IMR-90 (cell line): ENCODE results near the gene UTF1. TPM values are rescaled to one million over a fixed set of nuclear protein-coding genes. Genes with fewer than 3 reads are reported as not detected.

ENCODE experiments used
- ATAC-seq: fragments of 200-7000 bp; cut with Tn5 transposase; 2 replicates; pipeline ENCODE4 v1.9.1; 2020; ENCODE audit warnings: low read depth, mild to moderate bottlenecking, moderate library complexity
- BruUV-seq: library from RNA; stranded (reverse); fragments of 400-500 nt; replicated peaks from 2 replicates; lab custom pipeline; 2021; lab: Mats Ljungman, UMichigan
- CTCF ChIA-PET: fragments of 300-600 bp; formaldehyde crosslinking; extraction: SDS; loops from one replicate; lab custom pipeline; 2021; ENCODE audit warnings: antibody characterized with exemption; lab: Yijun Ruan, JAX
- POLR2A ChIA-PET: fragments of 300-600 bp; sonication (Branson Sonifier 250); formaldehyde crosslinking; loops from one replicate; lab custom pipeline; 2022; ENCODE audit warnings: antibody characterized with exemption; ENCODE audit not compliant: unreplicated experiment; lab: Charles Lee
- DNase-seq: peaks from one replicate; pipeline ENCODE4 v3.0.0; 2013
- H2AFZ ChIP-seq: replicated peaks from 2 replicates; pipeline ENCODE3; 2013; ENCODE audit warnings: low read length, mild to moderate bottlenecking; ENCODE audit not compliant: poor library complexity
- H2AK5ac ChIP-seq: 2 replicates; pipeline ENCODE4 v1.6.1; 2013; ENCODE audit warnings: low read depth, low read length, inconsistent platforms
- H2AK9ac ChIP-seq: replicated peaks from 2 replicates; pipeline ENCODE3; 2013; ENCODE audit warnings: mild to moderate bottlenecking, low read depth, low read length, moderate library complexity; ENCODE audit not compliant: poor library complexity
- H2BK120ac ChIP-seq: 2 replicates; pipeline ENCODE4 v1.6.1; 2013; ENCODE audit warnings: low read depth, low read length, inconsistent platforms
- H2BK15ac ChIP-seq: 3 replicates; pipeline ENCODE4 v1.6.1; 2013; ENCODE audit warnings: low read depth, low read length, inconsistent platforms
- H2BK20ac ChIP-seq: 2 replicates; pipeline ENCODE4 v1.6.1; 2013; ENCODE audit warnings: low read depth, mild to moderate bottlenecking, inconsistent platforms, low read length, moderate library complexity
- H2BK5ac ChIP-seq: 2 replicates; pipeline ENCODE4 v1.6.1; 2013; ENCODE audit warnings: mild to moderate bottlenecking, low read depth, low read length, inconsistent platforms; ENCODE audit not compliant: poor library complexity, severe bottlenecking
- H3K14ac ChIP-seq: replicated peaks from 2 replicates; pipeline ENCODE4 v1.6.1; 2013; ENCODE audit warnings: low read depth, low read length, inconsistent platforms
- H3K18ac ChIP-seq: 2 replicates; pipeline ENCODE4 v1.6.1; 2013; ENCODE audit warnings: low read depth, low read length, control low read depth
- H3K23ac ChIP-seq: 2 replicates; pipeline ENCODE4 v1.6.1; 2013; ENCODE audit warnings: low read depth, low read length, inconsistent platforms
- H3K27ac ChIP-seq: 2 replicates; pipeline ENCODE4 v1.5.1; 2013; ENCODE audit warnings: mild to moderate bottlenecking, control low read depth, low read length; ENCODE audit not compliant: insufficient read depth
- H3K27me3 ChIP-seq: 2 replicates; pipeline ENCODE4 v1.6.1; 2013; ENCODE audit warnings: low read length; ENCODE audit not compliant: control insufficient read depth, insufficient read depth
- H3K36me3 ChIP-seq: 2 replicates; pipeline ENCODE4 v1.6.1; 2013; ENCODE audit warnings: low read length, mixed read lengths; ENCODE audit not compliant: control insufficient read depth, insufficient read depth
- H3K4ac ChIP-seq: 2 replicates; pipeline ENCODE4 v1.6.1; 2013; ENCODE audit warnings: low read depth, low read length, inconsistent platforms
- H3K4me1 ChIP-seq: 2 replicates; pipeline ENCODE4 v1.6.1; 2013; ENCODE audit warnings: low read length, mixed read lengths; ENCODE audit not compliant: control insufficient read depth, insufficient read depth
- H3K4me2 ChIP-seq: 2 replicates; pipeline ENCODE4 v1.6.1; 2013; ENCODE audit warnings: low read depth, mild to moderate bottlenecking, control low read depth, low read length, moderate library complexity
- H3K4me3 ChIP-seq: 2 replicates; pipeline ENCODE4 v1.5.1; 2013; ENCODE audit warnings: low read depth, mild to moderate bottlenecking, control low read depth, low read length, moderate library complexity; ENCODE audit not compliant: insufficient read depth
- H3K56ac ChIP-seq: 2 replicates; pipeline ENCODE4 v1.6.1; 2013; ENCODE audit warnings: low read length, inconsistent platforms; ENCODE audit not compliant: insufficient read depth; ENCODE audit errors: extremely low read depth
- H3K79me1 ChIP-seq, 2 experiments: 2 replicates each; pipeline ENCODE4 v1.6.1; 2013; ENCODE audit warnings: low read length in 2 of 2, inconsistent platforms in 1 of 2, low read depth in 1 of 2
- H3K9ac ChIP-seq: 2 replicates; pipeline ENCODE4 v1.6.1; 2013; ENCODE audit warnings: low read depth, low read length, control low read depth
- H3K9me1 ChIP-seq: 2 replicates; pipeline ENCODE4 v1.6.1; 2013; ENCODE audit warnings: low read length, inconsistent platforms; ENCODE audit not compliant: insufficient read depth
- H3K9me3 ChIP-seq: 2 replicates; pipeline ENCODE4 v1.6.1; 2013; ENCODE audit warnings: low read length; ENCODE audit not compliant: control insufficient read depth, insufficient read depth
- H4K20me1 ChIP-seq: 2 replicates; pipeline ENCODE4 v1.6.1; 2013; ENCODE audit warnings: low read length, inconsistent platforms; ENCODE audit not compliant: insufficient read depth
- H4K5ac ChIP-seq: 2 replicates; pipeline ENCODE4 v1.6.1; 2013; ENCODE audit warnings: mild to moderate bottlenecking, low read depth, low read length, control low read depth
- H4K8ac ChIP-seq, 2 experiments: 2 replicates each; pipeline ENCODE4 v1.6.1; 2013; ENCODE audit warnings: low read depth in 2 of 2, low read length in 2 of 2, control low read depth in 1 of 2, inconsistent platforms in 1 of 2
- H4K91ac ChIP-seq: 2 replicates; pipeline ENCODE4 v1.6.1; 2013; ENCODE audit warnings: low read depth, low read length, inconsistent platforms; ENCODE audit not compliant: insufficient read depth
- BHLHE40 ChIP-seq: fragments of 150-350 bp; IDR thresholded peaks from 2 replicates; pipeline ENCODE4 v1.6.1; 2016; ENCODE audit warnings: mild to moderate bottlenecking, low read depth, low read length
- CEBPB ChIP-seq: IDR thresholded peaks from 2 replicates; pipeline ENCODE4 v1.6.1; 2012; ENCODE audit warnings: low read depth, low read length, improper control_type of control experiment
- CHD1 ChIP-seq: IDR thresholded peaks from 2 replicates; pipeline ENCODE4 v1.6.1; 2012; ENCODE audit warnings: low read depth, low read length, improper control_type of control experiment
- CTCF ChIP-seq: conservative IDR thresholded peaks from 2 replicates; pipeline ENCODE4 v1.5.1; 2012; ENCODE audit warnings: mild to moderate bottlenecking, low read depth, low read length, improper control_type of control experiment
- ELK1 ChIP-seq: fragments of 150-350 bp; IDR thresholded peaks from 2 replicates; pipeline ENCODE4 v1.6.1; 2016; ENCODE audit warnings: low read depth, mild to moderate bottlenecking, low read length, moderate library complexity, borderline replicate concordance
- FOS ChIP-seq: fragments of 150-350 bp; IDR thresholded peaks from 2 replicates; pipeline ENCODE4 v1.6.1; 2016; ENCODE audit warnings: low read depth, low read length
- MAFK ChIP-seq: IDR thresholded peaks from 2 replicates; pipeline ENCODE4 v1.6.1; 2012; ENCODE audit warnings: low read depth, low read length, improper control_type of control experiment
- MAZ ChIP-seq: IDR thresholded peaks from 2 replicates; pipeline ENCODE4 v1.6.1; 2012; ENCODE audit warnings: low read depth, mild to moderate bottlenecking, low read length, improper control_type of control experiment, moderate library complexity, borderline replicate concordance
- MXI1 ChIP-seq: IDR thresholded peaks from 2 replicates; pipeline ENCODE4 v1.6.1; 2012; ENCODE audit warnings: low read depth, mild to moderate bottlenecking, low read length, moderate library complexity, borderline replicate concordance
- NFE2L2 ChIP-seq: fragments of 150-350 bp; IDR thresholded peaks from 2 replicates; pipeline ENCODE4 v1.6.1; 2016; ENCODE audit warnings: low read depth, mild to moderate bottlenecking, low read length
- POLR2A ChIP-seq: IDR thresholded peaks from 2 replicates; pipeline ENCODE4 v1.6.1; 2012; ENCODE audit warnings: mild to moderate bottlenecking, low read depth, low read length
- RAD21 ChIP-seq: IDR thresholded peaks from 2 replicates; pipeline ENCODE4 v1.6.1; 2012; ENCODE audit warnings: low read length, improper control_type of control experiment
- RCOR1 ChIP-seq: IDR thresholded peaks from 2 replicates; pipeline ENCODE4 v1.6.1; 2012; ENCODE audit warnings: mild to moderate bottlenecking, low read length, improper control_type of control experiment; ENCODE audit not compliant: insufficient replicate concordance
- RFX5 ChIP-seq: IDR thresholded peaks from 2 replicates; pipeline ENCODE4 v1.8.0; 2012; ENCODE audit warnings: low read depth, mild to moderate bottlenecking, low read length, moderate library complexity
- SMC3 ChIP-seq: fragments of 150-350 bp; IDR thresholded peaks from 2 replicates; pipeline ENCODE4 v1.6.1; 2016; ENCODE audit warnings: low read depth, mild to moderate bottlenecking, antibody characterized with exemption, low read length, moderate library complexity
- USF2 ChIP-seq: fragments of 150-350 bp; IDR thresholded peaks from 2 replicates; pipeline ENCODE4 v1.6.1; 2017; ENCODE audit warnings: mild to moderate bottlenecking, antibody characterized with exemption, low read length, low read depth
- WGBS, 2 experiments: methylation state at CpG; one replicate each; pipeline versions ENCODE4 v1.1.5 to v1.1.7; 2013; ENCODE audit warnings: missing lambda C conversion rate in 2 of 2; ENCODE audit not compliant: insufficient read length in 1 of 2; ENCODE audit errors: extremely low coverage in 2 of 2; 5-methylcytosine and 5-hydroxymethylcytosine counted together
- dilution Hi-C: fragments of 300-500 bp; cut with HindIII; formaldehyde crosslinking; loops from one replicate; pipeline ENCODE4 v1.14.3; 2018; ENCODE audit warnings: low sequenced_read_pairs; ENCODE audit not compliant: unreplicated experiment
- in situ Hi-C: fragments of 300-500 bp; cut with MboI; formaldehyde crosslinking; loops from 3 replicates; pipeline ENCODE4 v1.14.3; 2019; ENCODE audit warnings: low sequenced_read_pairs, inconsistent platforms, mixed read lengths
- intact Hi-C: fragments of 100-400 bp; cut with micrococcal nuclease; formaldehyde crosslinking; loops from 2 replicates; pipeline ENCODE4 v1.10.0; 2022
- polyA plus RNA-seq, 3 experiments: library from polyadenylated mRNA; depleted of rRNA; stranded (reverse); fragments of >200 nt; gene quantifications; 2 replicates each; pipeline ENCODE4 v1.2.3, GENCODE V29; 2012; ENCODE audit warnings: low replicate concordance in 1 of 3
- total RNA-seq: library from RNA; depleted of rRNA; stranded (reverse); fragments of >200 nt; gene quantifications from 2 replicates; pipeline ENCODE4 v1.2.3, GENCODE V29; 2012

The UTF1 gene
- total and polyA plus RNA-seq, 2 of the 4 experiments (the other 2 are of a cell fraction) = not detected

GRCh38 chr10:133212853-133213494 lies 17.0 kb upstream of the UTF1 start:
- in situ Hi-C loops (no loop called here), dilution Hi-C loops (no loop called here), intact Hi-C loops (no loop called here)
- Histone ChIP-seq H2AK9ac (no peak overlapping the region), H2BK20ac (no peak overlapping the region), H2BK5ac (no peak overlapping the region), H3K4ac (no peak overlapping the region), H3K36me3 (no peaks in the 10 kb centered on the region), H3K14ac (no peak overlapping the region), H3K79me1 (no peaks in the 10 kb centered on the region), H3K9ac (no peak overlapping the region), H4K5ac (no peak overlapping the region), H3K23ac (no peak overlapping the region), H4K91ac (no peak overlapping the region), H2AK5ac (no peak overlapping the region), H2AFZ (no peak overlapping the region), H3K9me3 (peaks cover 2% of the 10 kb centered on the region; the same call in 1 of the 2 replicates), H3K27me3 (no peaks in the 10 kb centered on the region), H4K20me1 (no peaks in the 10 kb centered on the region), H3K9me1 (no peaks in the 10 kb centered on the region), H3K4me3 (no peak overlapping the region), H2BK120ac (no peak overlapping the region), H2BK15ac (no peak overlapping the region), H3K56ac (no peak overlapping the region), H3K4me2 (no peak overlapping the region), H3K27ac (no peak overlapping the region), H4K8ac (no peak overlapping the region), H3K4me1 (no peaks in the 10 kb centered on the region), H3K18ac (no peak overlapping the region)
- DNase-seq (no peak), ATAC-seq (no peak)
- WGBS, 2 experiments = 90% methylated on average over 7 of the region's 20 CpGs; no CpG with 5 or more reads in 1 of the 2 experiments
- ChIA-PET POLR2A (no interaction called here), CTCF (no interaction called here)
- TF ChIP-seq MXI1 = no peak
- TF ChIP-seq CTCF = no peak
- TF ChIP-seq RFX5 = no peak
- no peak for TF ChIP-seq RAD21
- no peak for TF ChIP-seq BHLHE40
- no peak for TF ChIP-seq RCOR1
- TF ChIP-seq MAFK = no peak
- TF ChIP-seq POLR2A = no peak
- TF ChIP-seq USF2 = no peak
- no peak for TF ChIP-seq SMC3
- no peak for TF ChIP-seq MAZ
- no peak for TF ChIP-seq CEBPB
- TF ChIP-seq NFE2L2 = no peak
- TF ChIP-seq ELK1 = no peak
- TF ChIP-seq FOS = no peak
- no peak for TF ChIP-seq CHD1
- no TSS peak for BruUV-seq
